GM13976 (cell line): ENCODE results near the gene COPS4.

Experiments used
- DNase-seq: peaks from one replicate; pipeline ENCODE4 v3.0.0; 2012; ENCODE audit warnings: low spot score
- CTCF ChIP-seq: IDR thresholded peaks from 2 replicates; pipeline ENCODE4 v1.5.1; 2012; ENCODE audit warnings: borderline replicate concordance, mild to moderate bottlenecking; ENCODE audit not compliant: insufficient read depth; ENCODE audit errors: extremely low read depth, missing control alignments, control extremely low read depth
- in situ Hi-C: fragments of 300-500 bp; cut with MboI; formaldehyde crosslinking; loops from one replicate; pipeline ENCODE4 v1.12.0; 2022; ENCODE audit warnings: low sequenced_read_pairs, mixed read lengths, inconsistent platforms; ENCODE audit not compliant: unreplicated experiment

The COPS4 gene

GRCh38 chr4:83113429-83113786 lies 78.4 kb downstream of the COPS4 start:
- no peak for TF ChIP-seq CTCF
- no peak for DNase-seq
- in situ Hi-C loops: no loop called here

GRCh38 chr4:83114576-83114975 lies 79.6 kb downstream of the COPS4 start, which contains the start of gene PLAC8:
PLAC8 (minus strand) TSS chr4:83114729; CDS start chr4:83107921, 6,808 bp downstream.
- in situ Hi-C loops: no loop called here
- peak; percentile 43 for DNase-seq
- TF ChIP-seq CTCF: no peak

- DNase-seq: no peak
- in situ Hi-C loops: no loop called here
- no peak for TF ChIP-seq CTCF
These were observed 80.0 kb downstream of the COPS4 start for GRCh38 chr4:83115000-83115399.

- TF ChIP-seq CTCF: no peak
- in situ Hi-C loops: no loop called here
- no peak for DNase-seq
These were observed 80.8 kb downstream of the COPS4 start for GRCh38 chr4:83115656-83116285.

- no peak for DNase-seq
These were observed 83.9 kb downstream of the COPS4 start for GRCh38 chr4:83118869-83119268.

GRCh38 chr4:83121246-83121645 lies 86.3 kb downstream of the COPS4 start:
- no peak for DNase-seq
- in situ Hi-C loops: no loop called here
- no peak for TF ChIP-seq CTCF

More at GRCh38 chr4:83118869-83119268, 83.9 kb downstream of the COPS4 start:
- in situ Hi-C loops: no loop called here
- TF ChIP-seq CTCF: no peak

GRCh38 chr4:83124111-83124780 lies 89.3 kb downstream of the COPS4 start:
- DNase-seq: no peak
- no peak for TF ChIP-seq CTCF
- in situ Hi-C loops: no loop called here
